ENCODE measurements around the gene UNC80.

UNC80 gene

DNA sequence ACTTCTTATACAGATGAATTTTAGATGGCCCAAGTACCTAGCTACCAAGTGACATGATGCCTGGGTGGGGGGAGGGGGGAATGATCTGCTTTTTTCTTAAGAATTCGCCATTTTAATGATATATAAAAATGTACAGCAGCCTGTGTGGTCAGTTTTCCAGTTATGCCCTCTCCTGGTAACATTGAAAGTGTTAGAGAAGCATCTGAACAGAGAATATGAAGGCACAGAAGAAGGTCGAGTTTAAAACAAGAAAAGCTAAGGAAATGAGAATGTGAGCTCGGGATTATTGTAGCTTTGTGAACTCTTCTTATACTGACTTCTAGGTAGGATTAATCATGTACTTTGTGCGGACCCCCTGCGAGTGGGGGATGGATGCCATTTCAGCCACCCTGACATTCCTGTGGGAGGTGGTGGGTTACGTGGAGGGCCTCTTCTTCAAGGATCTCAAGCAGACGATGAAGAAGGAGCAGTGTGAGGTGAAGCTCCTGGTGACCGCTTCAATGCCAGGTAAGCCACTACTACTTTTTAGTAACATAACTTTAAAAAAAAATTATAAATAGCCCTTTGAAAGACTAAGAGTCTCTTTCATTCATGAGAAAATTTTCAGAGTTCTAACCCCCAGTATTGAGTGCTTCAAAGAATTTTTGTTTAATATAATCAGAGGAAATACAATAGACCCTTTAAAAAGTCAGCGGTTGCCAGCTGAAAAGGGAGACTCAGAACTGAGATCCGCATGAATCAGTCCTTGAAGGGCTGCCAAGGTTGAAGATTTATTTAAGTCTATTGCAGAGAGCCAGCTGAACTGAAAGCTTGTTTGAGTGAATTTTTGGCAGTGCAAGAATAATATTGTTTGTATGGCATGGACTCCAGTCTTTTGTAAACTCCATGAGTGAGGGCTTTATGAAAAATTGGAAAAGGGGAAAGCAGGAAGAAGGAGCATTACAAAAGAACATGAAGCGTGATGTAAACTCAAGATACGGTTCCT lies 162.2 kb downstream of the UNC80 start:
- DNase-seq (ENCODE audit: extremely low spot score), result no peak
- TF ChIP-seq CTCF (IDR thresholded peaks at IDR 0.05; ENCODE audit: control extremely low read depth, extremely low read depth, low read depth, missing control alignments), result no peak
- CTCF ChIA-PET, result interaction anchor here (0.9 to 2.6 kb wide), 4 partner anchors 13 to 263 kb away, joined by 3 to 6 read pairs (median 4); no protein-coding TSS in a partner anchor
- POLR2A ChIA-PET, result no interaction called here

GRCh38 chr2:209936106-209936666 lies 164.6 kb downstream of the UNC80 start:
- CTCF ChIA-PET, result interaction anchor here (1.0 kb wide), 1 partner anchor 9 kb away, joined by 3 read pairs; no protein-coding TSS in a partner anchor
- DNase-seq (ENCODE audit: extremely low spot score), result no peak
- POLR2A ChIA-PET, result no interaction called here
- TF ChIP-seq CTCF (IDR thresholded peaks at IDR 0.05; ENCODE audit: control extremely low read depth, extremely low read depth, low read depth, missing control alignments), result no peak

- TF ChIP-seq CTCF (IDR thresholded peaks at IDR 0.05; ENCODE audit: control extremely low read depth, extremely low read depth, low read depth, missing control alignments), result no peak
- no peak for DNase-seq (ENCODE audit: extremely low spot score)
- POLR2A ChIA-PET, result no interaction called here
- CTCF ChIA-PET, result interaction anchor here (1.1 to 2.2 kb wide), 3 partner anchors 9 to 26 kb away, joined by 4 to 9 read pairs (median 4); no protein-coding TSS in a partner anchor
Observed at GRCh38 chr2:209937893-209938292, 166.3 kb downstream of the UNC80 start.

- no peak for TF ChIP-seq CTCF (IDR thresholded peaks at IDR 0.05; ENCODE audit: control extremely low read depth, extremely low read depth, low read depth, missing control alignments)
- CTCF ChIA-PET, result interaction anchor here (1.2 to 2.2 kb wide), 2 partner anchors 22 to 27 kb away, joined by 4 to 9 read pairs; no protein-coding TSS in a partner anchor
- POLR2A ChIA-PET, result interaction anchor here (0.5 kb wide), 1 partner anchor 148 kb away, joined by 6 read pairs; no protein-coding TSS in a partner anchor
- DNase-seq (ENCODE audit: extremely low spot score), result no peak
Observed at GRCh38 chr2:209938906-209939305, 167.3 kb downstream of the UNC80 start.

GRCh38 chr2:209940936-209941335 lies 169.3 kb downstream of the UNC80 start:
- no peak for DNase-seq (ENCODE audit: extremely low spot score)
- no peak for TF ChIP-seq CTCF (IDR thresholded peaks at IDR 0.05; ENCODE audit: control extremely low read depth, extremely low read depth, low read depth, missing control alignments)
- CTCF ChIA-PET, result interaction anchor here (0.7 to 1.1 kb wide), 2 partner anchors 20 to 31 kb away, joined by 3 read pairs; no protein-coding TSS in a partner anchor
- POLR2A ChIA-PET, result no interaction called here

DNA sequence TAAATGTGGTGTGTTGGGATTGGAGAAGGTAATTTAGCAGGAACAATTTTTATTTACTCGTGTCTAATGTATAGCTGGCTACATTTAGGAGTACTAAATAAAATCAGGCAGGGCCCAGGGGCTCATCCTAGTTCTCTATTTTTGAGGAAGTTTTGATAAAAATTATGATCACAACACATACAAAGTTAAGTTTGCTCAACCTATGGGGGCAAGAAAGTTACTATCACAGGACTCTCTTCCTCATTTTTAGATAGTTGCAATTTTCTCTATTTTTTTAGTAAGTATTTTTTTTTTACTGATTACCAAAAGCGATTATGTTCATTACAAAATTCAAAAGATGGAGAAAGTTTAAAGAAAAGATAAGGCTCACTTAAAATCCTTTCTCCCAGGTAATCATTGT lies 170.8 kb downstream of the UNC80 start:
- no peak for TF ChIP-seq CTCF (IDR thresholded peaks at IDR 0.05; ENCODE audit: control extremely low read depth, extremely low read depth, low read depth, missing control alignments)
- ChIA-PET CTCF (interaction anchor here (1.0 to 1.6 kb wide), 3 partner anchors 12 to 16 kb away, joined by 3 to 4 read pairs (median 3); no protein-coding TSS in a partner anchor), POLR2A (no interaction called here)
- DNase-seq (ENCODE audit: extremely low spot score), result no peak
